ENCODE measurements around the gene AMBP.

AMBP gene

DNA sequence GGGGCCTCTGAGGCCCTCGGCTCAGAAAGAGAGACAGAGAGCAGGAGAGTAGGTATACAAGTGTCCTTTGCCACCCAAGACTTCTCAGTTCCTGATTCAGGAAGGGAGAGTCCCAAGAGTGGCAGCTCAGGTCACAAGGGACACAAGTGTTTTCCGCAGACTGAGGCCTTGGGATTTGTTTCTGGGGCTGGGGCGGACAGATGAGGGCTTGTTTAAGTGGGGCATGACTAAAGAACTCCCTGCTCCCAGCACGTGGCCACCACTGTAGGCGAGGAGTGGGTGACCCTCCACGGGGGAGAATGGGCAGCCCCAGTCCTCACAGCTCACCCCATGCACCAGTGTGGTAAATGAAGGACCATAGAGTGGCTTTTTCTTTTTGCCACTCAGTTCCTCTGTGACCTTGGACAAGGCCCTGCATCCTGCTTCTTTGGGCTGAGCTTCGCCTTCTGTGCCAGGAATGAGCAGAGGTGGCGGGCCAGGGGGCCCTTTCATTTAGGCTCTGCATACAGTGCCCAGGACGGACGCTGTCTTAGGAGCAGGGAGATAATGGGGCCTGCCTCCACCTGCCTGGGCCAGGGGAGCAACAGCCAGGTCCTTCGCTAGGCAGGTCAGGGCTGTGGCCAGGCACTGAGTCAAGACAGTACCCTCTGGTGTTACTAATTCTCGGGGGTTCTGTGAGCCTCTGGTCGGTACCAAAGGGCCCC lies 50.8 kb downstream of the AMBP start:
- DNase-seq (ENCODE audit: low read depth in 2 of 2), result no peak
- H3K4me3 ChIP-seq (replicated peaks in 1 of 2; ENCODE audit: low read depth in 2 of 2, low read length in 2 of 2), result no peak overlapping the region
- TF ChIP-seq, protein P1, sequence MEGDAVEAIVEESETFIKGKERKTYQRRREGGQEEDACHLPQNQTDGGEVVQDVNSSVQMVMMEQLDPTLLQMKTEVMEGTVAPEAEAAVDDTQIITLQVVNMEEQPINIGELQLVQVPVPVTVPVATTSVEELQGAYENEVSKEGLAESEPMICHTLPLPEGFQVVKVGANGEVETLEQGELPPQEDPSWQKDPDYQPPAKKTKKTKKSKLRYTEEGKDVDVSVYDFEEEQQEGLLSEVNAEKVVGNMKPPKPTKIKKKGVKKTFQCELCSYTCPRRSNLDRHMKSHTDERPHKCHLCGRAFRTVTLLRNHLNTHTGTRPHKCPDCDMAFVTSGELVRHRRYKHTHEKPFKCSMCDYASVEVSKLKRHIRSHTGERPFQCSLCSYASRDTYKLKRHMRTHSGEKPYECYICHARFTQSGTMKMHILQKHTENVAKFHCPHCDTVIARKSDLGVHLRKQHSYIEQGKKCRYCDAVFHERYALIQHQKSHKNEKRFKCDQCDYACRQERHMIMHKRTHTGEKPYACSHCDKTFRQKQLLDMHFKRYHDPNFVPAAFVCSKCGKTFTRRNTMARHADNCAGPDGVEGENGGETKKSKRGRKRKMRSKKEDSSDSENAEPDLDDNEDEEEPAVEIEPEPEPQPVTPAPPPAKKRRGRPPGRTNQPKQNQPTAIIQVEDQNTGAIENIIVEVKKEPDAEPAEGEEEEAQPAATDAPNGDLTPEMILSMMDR (IDR thresholded peaks at IDR 0.05; ENCODE audit: low read depth, low read length), result no peak

DNA sequence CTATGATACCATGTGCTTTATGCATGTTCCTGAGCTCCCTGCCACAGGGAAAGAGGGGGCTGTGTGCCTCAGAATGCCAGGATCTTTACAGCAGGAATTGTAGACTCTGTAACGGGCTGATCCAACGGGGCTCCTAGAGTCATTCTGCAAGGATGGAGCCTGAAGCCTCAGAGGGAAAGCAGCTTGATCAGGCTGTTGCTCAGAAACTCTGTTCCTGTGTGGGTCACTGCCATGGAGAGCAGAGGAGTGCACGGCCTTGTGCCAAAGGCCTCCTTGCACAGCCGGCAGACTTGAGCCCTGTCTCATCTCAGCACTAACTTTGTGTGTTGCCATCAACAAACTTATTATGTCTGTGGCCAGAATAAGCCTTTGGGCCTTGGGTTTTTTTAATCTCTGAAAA lies 51.8 kb downstream of the AMBP start:
- TF ChIP-seq, protein P1 (IDR thresholded peaks at IDR 0.05; ENCODE audit: low read depth, low read length), result no peak
- no peak overlapping the region for H3K4me3 ChIP-seq (replicated peaks in 1 of 2; ENCODE audit: low read depth in 2 of 2, low read length in 2 of 2)
- no peak for DNase-seq (ENCODE audit: low read depth in 2 of 2)

DNA sequence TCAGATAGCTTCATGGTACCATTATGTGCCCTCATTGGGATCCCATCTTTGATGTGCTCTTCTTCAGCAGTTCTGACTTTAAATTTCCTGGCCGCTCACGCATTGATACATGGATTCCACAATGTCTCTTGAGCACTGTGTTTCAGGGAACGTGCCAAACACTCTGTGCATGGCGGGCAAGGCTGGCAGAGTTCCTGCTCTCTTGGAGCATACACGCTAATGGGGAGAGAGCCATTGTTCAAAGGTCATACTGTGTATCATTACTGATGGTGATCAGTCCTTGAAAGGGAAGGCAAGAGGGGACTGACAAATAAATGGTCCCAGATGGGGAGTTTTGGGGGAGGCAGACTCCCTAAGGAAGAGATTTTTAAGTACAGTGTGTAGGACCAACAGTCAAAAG lies 52.3 kb downstream of the AMBP start:
- TF ChIP-seq, protein P1 (IDR thresholded peaks at IDR 0.05; ENCODE audit: low read depth, low read length), result no peak
- no peak for DNase-seq (ENCODE audit: low read depth in 2 of 2)
- no peak overlapping the region for H3K4me3 ChIP-seq (replicated peaks in 1 of 2; ENCODE audit: low read depth in 2 of 2, low read length in 2 of 2)

DNA sequence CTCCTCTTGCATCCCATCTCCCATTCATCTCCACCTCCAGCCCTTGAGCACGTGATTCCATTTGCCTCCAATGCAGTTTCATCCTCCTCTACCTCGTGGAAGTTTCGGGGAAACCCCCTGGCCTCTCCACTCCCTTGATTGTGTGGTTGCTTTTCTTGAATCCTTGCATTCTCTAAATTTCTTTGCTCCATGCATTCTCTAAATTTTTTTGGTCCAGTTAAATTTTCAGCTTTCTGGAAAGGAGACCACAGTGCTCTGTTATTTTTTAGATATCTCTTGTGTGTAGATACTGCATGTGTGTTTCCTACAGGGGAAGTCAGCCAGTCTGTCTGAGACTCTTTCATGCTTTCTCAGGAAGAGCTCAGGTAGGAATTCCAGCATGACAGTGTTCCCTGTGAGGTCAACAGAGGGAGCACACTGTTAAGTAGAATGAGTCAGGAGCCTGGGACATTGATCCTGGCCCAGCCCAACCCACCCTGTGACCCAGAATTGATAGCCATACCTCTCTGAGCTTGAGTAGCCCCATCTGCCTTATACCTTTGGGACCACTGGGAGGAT lies 52.8 kb downstream of the AMBP start:
- no peak overlapping the region for H3K4me3 ChIP-seq (replicated peaks in 1 of 2; ENCODE audit: low read depth in 2 of 2, low read length in 2 of 2)
- TF ChIP-seq, protein P1 (IDR thresholded peaks at IDR 0.05; ENCODE audit: low read depth, low read length), result no peak
- DNase-seq (ENCODE audit: low read depth in 2 of 2), result no peak

DNA sequence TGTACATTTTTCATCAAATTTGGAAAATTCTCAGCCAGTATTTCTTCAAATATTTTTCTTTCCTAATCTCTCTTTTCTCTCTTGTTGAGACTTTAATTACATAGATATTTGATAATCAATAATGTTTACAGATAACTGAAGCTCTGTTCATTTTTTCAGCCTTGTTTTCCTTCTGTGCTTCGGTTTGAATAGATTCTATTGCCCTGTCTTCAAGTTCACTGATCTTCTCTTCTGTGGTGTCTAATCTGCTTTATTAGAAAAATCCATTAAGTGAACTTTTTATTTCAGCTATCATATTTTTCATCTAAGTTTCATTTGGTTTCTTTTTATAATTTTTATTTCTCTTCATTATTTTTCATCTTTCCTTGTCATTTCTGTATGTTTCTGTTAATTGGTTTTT lies 54.1 kb downstream of the AMBP start:
- no peak for DNase-seq (ENCODE audit: low read depth in 2 of 2)
- TF ChIP-seq, protein P1 (IDR thresholded peaks at IDR 0.05; ENCODE audit: low read depth, low read length), result no peak
- H3K4me3 ChIP-seq (replicated peaks in 1 of 2; ENCODE audit: low read depth in 2 of 2, low read length in 2 of 2), result no peak overlapping the region

DNA sequence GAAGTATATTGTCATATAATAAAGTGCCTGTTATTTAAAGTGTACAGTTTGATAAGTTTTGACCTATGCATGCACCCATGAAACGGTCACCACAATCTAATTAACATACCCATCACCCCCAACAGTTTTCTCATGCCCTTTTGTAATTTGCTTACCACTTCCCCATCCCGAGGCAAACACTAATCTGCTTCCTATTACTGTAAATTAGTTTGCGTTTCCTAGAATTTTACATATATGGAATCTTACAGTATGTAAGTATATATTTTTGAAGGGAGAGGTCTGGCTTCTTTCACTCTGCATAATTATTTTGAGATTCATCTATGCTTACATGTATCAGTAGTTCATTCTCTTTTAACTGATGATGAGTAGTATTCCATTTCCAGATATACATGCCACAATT lies 56.5 kb downstream of the AMBP start:
- no peak overlapping the region for H3K4me3 ChIP-seq (replicated peaks in 1 of 2; ENCODE audit: low read depth in 2 of 2, low read length in 2 of 2)
- TF ChIP-seq, protein P1 (IDR thresholded peaks at IDR 0.05; ENCODE audit: low read depth, low read length), result no peak
- no peak for DNase-seq (ENCODE audit: low read depth in 2 of 2)

Data from cardiac fibroblast (primary cell).